Esophagus squamous epithelium (tissue), 5 donors: ENCODE data around the gene TOX2. TPM values are rescaled to one million over a fixed set of nuclear protein-coding genes. Genes with fewer than 3 reads are reported as not detected.

Source experiments
- DNase-seq: peaks from one replicate; lab custom pipeline; 2025; lab: John Stamatoyannopoulos, UW
- H3K27ac ChIP-seq, 4 donors: fragments of 200-600 bp; sonication (generic); one replicate each; pipeline ENCODE4 v1.5.1; 2016 to 2019; ENCODE audit warnings: mild to moderate bottlenecking in 1 of 4
- H3K27me3 ChIP-seq, 4 donors: fragments of 200-600 bp; sonication (generic); 1 replicate in 3 of 4; 2 replicates in 1 of 4; pipeline versions ENCODE4 v1.5.1 to v1.6.0; 2017 to 2021; ENCODE audit warnings: antibody characterized with exemption in 1 of 4
- H3K36me3 ChIP-seq, 3 donors: fragments of 200-600 bp; sonication (generic); one replicate each; pipeline ENCODE4 v1.5.1; 2016 to 2019
- H3K4me1 ChIP-seq, 3 donors: fragments of 200-600 bp; sonication (generic); one replicate each; pipeline ENCODE4 v1.5.1; 2017 to 2019
- H3K4me3 ChIP-seq, 4 donors: fragments of 200-600 bp; sonication (generic); 1 replicate in 3 of 4; 2 replicates in 1 of 4; pipeline ENCODE4 v1.5.1; 2016 to 2019; ENCODE audit warnings: mild to moderate bottlenecking in 2 of 4, moderate library complexity in 1 of 4
- H3K9me3 ChIP-seq, 3 donors: fragments of 200-600 bp; sonication (generic); one replicate each; pipeline ENCODE4 v1.5.1; 2016 to 2019
- POLR2A ChIP-seq, 4 donors: fragments of 450-650 bp; IDR thresholded peaks; one replicate each; pipeline ENCODE4 v1.6.1; 2017; ENCODE audit warnings: antibody characterized with exemption in 4 of 4, mild to moderate bottlenecking in 4 of 4, moderate library complexity in 3 of 4
- WGBS, 2 donors: methylation state at CpG; one replicate each; pipeline ENCODE4 v1.1.5; 2018; 5-methylcytosine and 5-hydroxymethylcytosine counted together
- intact Hi-C: fragments of 100-400 bp; cut with DNase I; formaldehyde crosslinking; loops from one replicate; pipeline ENCODE4 v1.15.0; 2022
- total RNA-seq, 4 donors: library from RNA; depleted of rRNA; stranded (reverse); fragments of >200 nt; gene quantifications; one replicate each; pipeline ENCODE4 v1.1.0, GENCODE V29; 2016
- TF ChIP-seq, protein P1 (sequence below), 6 experiments: fragments of 450-650 bp in 4 of 6; fragments of 200-600 bp in 2 of 6; sonication (generic) in 2 of 6; IDR thresholded peaks; one replicate each; pipeline ENCODE4 v1.5.1; 2016 to 2019; ENCODE audit warnings: antibody characterized with exemption in 6 of 6, mild to moderate bottlenecking in 4 of 6, moderate library complexity in 4 of 6
- donor health status: DM: yes; HTN: yes; CAD: no.

TOX2 gene
- total RNA-seq, 4 donors from 2014 or later = 0.99 to 22.9 (median 3.1) TPM

DNA sequence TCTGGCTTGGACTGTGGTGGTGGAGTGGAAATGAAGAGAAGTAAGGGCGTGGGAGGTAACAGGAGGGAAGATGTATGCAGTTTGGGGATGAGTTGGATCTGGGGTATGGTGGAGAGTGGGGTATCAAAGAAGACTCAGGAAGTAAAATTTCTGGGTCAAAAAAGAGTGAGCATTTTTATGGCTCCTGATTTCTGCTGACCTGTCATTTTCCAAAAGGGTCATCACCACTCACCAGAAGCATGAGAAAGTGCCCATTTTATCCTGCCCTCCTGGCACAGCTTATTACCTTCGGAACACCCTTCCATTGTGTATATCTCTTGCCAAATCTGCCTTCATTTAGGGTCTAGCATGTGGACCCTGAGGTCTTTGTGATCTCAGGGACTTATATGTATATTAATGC lies 17.3 kb downstream of the TOX2 start:
- DNase-seq = no peak
- TF ChIP-seq POLR2A (IDR thresholded peaks at IDR 0.05) = no peak
- TF ChIP-seq, protein P1, sequence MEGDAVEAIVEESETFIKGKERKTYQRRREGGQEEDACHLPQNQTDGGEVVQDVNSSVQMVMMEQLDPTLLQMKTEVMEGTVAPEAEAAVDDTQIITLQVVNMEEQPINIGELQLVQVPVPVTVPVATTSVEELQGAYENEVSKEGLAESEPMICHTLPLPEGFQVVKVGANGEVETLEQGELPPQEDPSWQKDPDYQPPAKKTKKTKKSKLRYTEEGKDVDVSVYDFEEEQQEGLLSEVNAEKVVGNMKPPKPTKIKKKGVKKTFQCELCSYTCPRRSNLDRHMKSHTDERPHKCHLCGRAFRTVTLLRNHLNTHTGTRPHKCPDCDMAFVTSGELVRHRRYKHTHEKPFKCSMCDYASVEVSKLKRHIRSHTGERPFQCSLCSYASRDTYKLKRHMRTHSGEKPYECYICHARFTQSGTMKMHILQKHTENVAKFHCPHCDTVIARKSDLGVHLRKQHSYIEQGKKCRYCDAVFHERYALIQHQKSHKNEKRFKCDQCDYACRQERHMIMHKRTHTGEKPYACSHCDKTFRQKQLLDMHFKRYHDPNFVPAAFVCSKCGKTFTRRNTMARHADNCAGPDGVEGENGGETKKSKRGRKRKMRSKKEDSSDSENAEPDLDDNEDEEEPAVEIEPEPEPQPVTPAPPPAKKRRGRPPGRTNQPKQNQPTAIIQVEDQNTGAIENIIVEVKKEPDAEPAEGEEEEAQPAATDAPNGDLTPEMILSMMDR (IDR thresholded peaks at IDR 0.05) = no peak
- intact Hi-C loops = no loop called here
- H3K27ac ChIP-seq = no peak overlapping the region
- H3K36me3 ChIP-seq = no peaks in the 10 kb centered on the region
- peaks cover 0 to 61% (median 0%) of the 10 kb centered on the region in 4 donors for H3K27me3 ChIP-seq
- WGBS, 2 donors = 89 to 96% methylated on average over 2 of the region's 2 CpGs
- H3K4me1 ChIP-seq = peaks cover 5 to 26% (median 18%) of the 10 kb centered on the region in 3 donors
- no peak overlapping the region for H3K4me3 ChIP-seq
- H3K9me3 ChIP-seq = no peaks in the 10 kb centered on the region

GRCh38 chr20:43934833-43935232 lies 20.2 kb downstream of the TOX2 start:
- H3K4me1 ChIP-seq = peaks cover 31 to 40% (median 40%) of the 10 kb centered on the region in 3 donors
- TF ChIP-seq, protein P1 (IDR thresholded peaks at IDR 0.05) = no peak
- no peak for TF ChIP-seq POLR2A (IDR thresholded peaks at IDR 0.05)
- WGBS, 2 donors = 84 to 100% methylated on average over 2 to 3 of the region's 3 CpGs

GRCh38 chr20:43936104-43936770 lies 21.6 kb downstream of the TOX2 start:
- Histone ChIP-seq H3K4me1 (peaks cover 37 to 54% (median 52%) of the 10 kb centered on the region in 3 donors), H3K9me3 (no peaks in the 10 kb centered on the region), H3K27me3 (peaks cover 0 to 51% (median 0%) of the 10 kb centered on the region in 4 donors), H3K4me3 (no peak overlapping the region), H3K36me3 (no peaks in the 10 kb centered on the region), H3K27ac (no peak overlapping the region)
- DNase-seq = no peak
- TF ChIP-seq, protein P1 (IDR thresholded peaks at IDR 0.05) = no peak
- no peak for TF ChIP-seq POLR2A (IDR thresholded peaks at IDR 0.05)
- 50 to 89% methylated on average over 2 to 4 of the region's 4 CpGs for WGBS, 2 donors
- intact Hi-C loops = no loop called here

More at GRCh38 chr20:43934833-43935232, 20.2 kb downstream of the TOX2 start:
- Histone ChIP-seq H3K27ac (no peak overlapping the region), H3K27me3 (peaks cover 0 to 53% (median 0%) of the 10 kb centered on the region in 4 donors), H3K36me3 (no peaks in the 10 kb centered on the region), H3K9me3 (no peaks in the 10 kb centered on the region), H3K4me3 (no peak overlapping the region)
- intact Hi-C loops = no loop called here
- no peak for DNase-seq

DNA sequence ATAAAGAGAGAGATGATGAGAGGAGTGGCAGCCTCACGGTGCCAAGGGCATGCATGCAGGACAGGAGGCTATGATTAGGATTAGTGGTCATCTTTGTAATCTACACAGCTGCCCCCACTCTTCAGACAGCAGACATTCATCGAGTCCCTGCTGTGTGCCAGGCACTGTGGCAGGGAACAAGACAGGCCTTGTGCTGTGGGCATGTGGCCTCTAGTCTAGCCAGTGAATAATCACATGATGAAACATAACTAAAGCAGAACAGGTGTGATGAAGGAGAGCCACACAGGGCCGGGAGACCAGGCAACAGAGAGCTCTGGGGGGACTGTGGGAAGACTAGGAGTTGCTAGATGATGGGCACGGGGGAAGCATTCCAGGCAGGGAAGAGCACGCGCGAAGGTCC lies 22.2 kb downstream of the TOX2 start:
- intact Hi-C loops = no loop called here
- WGBS, 2 donors = 57 to 66% methylated on average over 1 to 7 of the region's 7 CpGs
- Histone ChIP-seq H3K27me3 (peaks cover 0 to 48% (median 0%) of the 10 kb centered on the region in 4 donors), H3K9me3 (no peaks in the 10 kb centered on the region), H3K4me1 (peaks cover 42 to 59% (median 58%) of the 10 kb centered on the region in 3 donors), H3K27ac (no peak overlapping the region), H3K4me3 (no peak overlapping the region), H3K36me3 (no peaks in the 10 kb centered on the region)
- TF ChIP-seq, protein P1 (IDR thresholded peaks at IDR 0.05) = no peak
- no peak for DNase-seq

- no peak for TF ChIP-seq POLR2A (IDR thresholded peaks at IDR 0.05)
- TF ChIP-seq, protein P1 (IDR thresholded peaks at IDR 0.05) = no peak
- Histone ChIP-seq H3K27me3 (peaks cover 0 to 41% (median 0%) of the 10 kb centered on the region in 4 donors), H3K36me3 (no peaks in the 10 kb centered on the region), H3K27ac (peak overlapping the region in 1 of 4 donors; percentile 46), H3K4me1 (peaks cover 48 to 67% (median 66%) of the 10 kb centered on the region in 3 donors), H3K9me3 (no peaks in the 10 kb centered on the region), H3K4me3 (no peak overlapping the region)
- intact Hi-C loops = no loop called here
- WGBS, 2 donors = 73 to 87% methylated on average over 3 to 7 of the region's 7 CpGs
- no peak for DNase-seq
Measured at GRCh38 chr20:43937591-43937990, 22.9 kb downstream of the TOX2 start.
